ENCODE measurements around the gene CNTNAP1.
"Not testable (repeated sequence)": the region's sequence is repeated elsewhere in the genome, so short reads cannot be mapped to it uniquely, and the experiment has no call there.

The CNTNAP1 gene

GRCh38 chr17:42740699-42741098, 58.4 kb downstream of the CNTNAP1 start:
- DNase-seq (ENCODE audit: low read depth) = no peak

DNA sequence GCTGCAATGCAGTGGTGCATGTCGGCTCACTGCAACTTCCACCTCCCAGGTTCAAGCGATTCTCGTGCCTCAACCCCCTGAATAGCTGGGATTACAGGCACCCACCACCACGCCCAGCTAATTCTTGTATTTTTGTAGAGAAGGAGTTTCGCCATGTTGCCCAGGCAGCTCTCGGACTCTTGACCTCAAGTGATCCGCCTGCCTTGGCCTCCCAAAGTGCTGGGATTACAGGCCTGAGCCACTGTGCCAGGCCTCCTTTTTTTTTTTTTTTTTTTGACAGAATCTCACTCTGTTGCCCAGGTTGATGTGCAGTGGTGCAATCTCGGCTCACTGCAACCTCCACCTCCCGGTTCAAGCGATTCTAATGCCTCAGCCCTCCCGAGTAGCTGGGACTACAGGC, 60.6 kb downstream of the CNTNAP1 start:
- DNase-seq (ENCODE audit: low read depth) = not testable (repeated sequence)

DNA sequence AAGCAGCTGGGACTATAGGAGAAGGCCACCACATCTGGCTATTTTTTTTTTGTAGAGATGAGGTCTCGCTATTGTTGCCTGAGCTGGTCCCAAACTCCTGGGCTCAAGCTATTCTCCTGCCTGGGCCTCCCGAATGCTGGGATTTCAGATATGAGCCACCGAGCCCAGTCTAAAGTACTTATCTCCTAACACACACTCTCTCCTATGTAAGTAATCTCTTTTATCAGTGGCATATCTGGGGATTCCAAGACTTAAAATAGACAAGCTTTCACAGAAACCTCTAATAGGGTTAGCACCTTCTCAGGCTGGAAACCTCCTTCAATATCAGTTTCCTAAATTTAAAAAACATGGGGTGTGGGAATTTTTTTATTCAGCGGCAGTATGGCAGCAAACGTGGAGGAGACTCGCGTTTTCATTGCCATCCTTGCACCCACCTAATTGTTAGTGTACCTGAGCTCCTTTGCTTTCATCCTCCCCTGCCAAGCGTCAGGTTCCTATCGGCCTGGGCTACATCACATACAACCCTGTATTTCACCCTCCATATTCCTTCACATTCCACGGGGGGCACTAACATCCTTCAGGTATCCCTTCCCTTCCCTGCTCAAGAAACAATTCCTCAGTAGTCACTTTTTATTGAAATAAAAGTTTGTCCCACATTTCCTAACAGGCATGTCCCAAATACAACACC, 61.4 kb downstream of the CNTNAP1 start:
- no peak for DNase-seq (ENCODE audit: low read depth)

DNA sequence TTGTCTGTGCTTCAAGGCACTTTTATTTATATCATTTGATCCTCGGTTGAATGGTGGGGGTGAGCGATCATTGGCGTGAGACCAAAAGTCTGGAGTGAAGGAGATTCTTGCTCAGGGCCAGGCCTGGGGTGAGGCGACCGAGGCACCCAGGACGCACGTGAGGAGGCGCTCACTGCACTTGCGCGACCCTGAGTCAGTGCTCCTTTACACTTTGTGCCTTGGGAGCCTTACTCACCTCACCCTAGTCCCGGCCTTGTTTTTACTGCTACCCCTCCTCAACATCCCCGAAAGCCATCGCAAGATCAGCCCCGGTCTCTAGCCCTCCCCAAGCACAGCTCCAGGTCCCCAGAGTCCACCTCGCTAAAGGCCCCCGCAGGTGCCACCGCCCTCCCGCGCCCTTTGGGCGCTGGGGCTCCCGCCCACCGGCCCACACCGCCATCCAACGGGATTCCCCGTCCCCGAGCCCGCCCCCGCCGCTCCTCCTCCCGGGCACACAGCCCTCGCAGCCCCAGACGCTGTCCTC, 62.0 kb downstream of the CNTNAP1 start:
- peak; percentile 52 for DNase-seq (ENCODE audit: low read depth)

- peak; percentile 88 for DNase-seq (ENCODE audit: low read depth)
These were observed 62.7 kb downstream of the CNTNAP1 start, which contains the start of gene EZH1 for GRCh38 chr17:42744806-42745617. EZH1 (minus strand) TSS chr17:42745040; CDS start chr17:42728941, 16,099 bp downstream.

DNA sequence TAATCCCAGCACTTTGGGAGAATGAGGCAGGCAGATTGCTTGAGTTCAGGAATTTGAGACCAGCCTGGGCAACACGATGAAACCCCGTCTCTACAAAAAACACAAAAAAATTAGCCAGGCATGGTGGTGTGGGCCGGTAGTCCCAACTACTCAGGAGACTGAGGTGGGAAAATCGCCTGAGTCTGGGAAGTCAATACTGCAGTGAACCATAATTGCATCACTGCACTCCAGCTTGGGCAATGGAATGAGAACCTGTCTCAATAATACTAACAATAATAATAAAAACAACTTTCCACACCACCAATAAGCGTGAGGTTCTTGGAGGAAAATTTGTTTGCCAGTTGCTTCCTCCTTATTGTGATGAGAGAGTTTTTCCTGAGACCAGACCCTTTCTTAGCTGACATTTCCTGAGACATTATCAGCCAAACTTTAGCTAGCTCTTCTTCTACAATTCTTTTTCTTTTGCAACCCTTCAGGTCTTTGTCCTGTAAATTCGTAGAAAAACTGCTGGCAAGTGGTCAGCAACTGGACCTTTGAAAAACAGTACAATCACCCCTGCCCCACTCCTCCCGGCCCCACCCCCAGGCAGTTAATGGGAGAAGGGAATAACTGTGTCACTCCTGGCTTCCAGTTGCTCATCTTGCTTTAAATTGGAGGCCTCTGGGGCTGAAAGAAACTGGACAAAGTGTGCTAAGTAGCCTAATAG, 66.0 kb downstream of the CNTNAP1 start:
- no peak for DNase-seq (ENCODE audit: low read depth)

- no peak for DNase-seq (ENCODE audit: low read depth)
These were observed 66.8 kb downstream of the CNTNAP1 start for GRCh38 chr17:42748908-42749798.
